WTC11 (cell line): Measurements from ENCODE around the gene SYNE3.

Experiments used
- ERG ChIP-seq: fragments of 250-450 bp; sonication (Bioruptor Pico); IDR thresholded peaks from 2 replicates; pipeline ENCODE4 v1.8.0; 2021; ENCODE audit warnings: mild to moderate bottlenecking
- ETV6 ChIP-seq: sonication (generic); formaldehyde crosslinking; IDR thresholded peaks from 2 replicates; pipeline ENCODE4 v1.8.1; 2022; ENCODE audit warnings: mild to moderate bottlenecking, missing genetic modification reagents
- MAX ChIP-seq: sonication (generic); formaldehyde crosslinking; IDR thresholded peaks from 2 replicates; pipeline ENCODE4 v1.8.0; 2022; ENCODE audit warnings: mild to moderate bottlenecking, missing genetic modification reagents
- MYBL2 ChIP-seq: sonication (generic); formaldehyde crosslinking; IDR thresholded peaks from 2 replicates; pipeline ENCODE4 v1.8.1; 2023; ENCODE audit warnings: mild to moderate bottlenecking, moderate library complexity, missing genetic modification reagents
- NR2C2 ChIP-seq: sonication (generic); formaldehyde crosslinking; IDR thresholded peaks from 2 replicates; pipeline ENCODE4 v1.8.0; 2022; ENCODE audit warnings: mild to moderate bottlenecking, missing genetic modification reagents
- TEAD4 ChIP-seq: sonication (generic); formaldehyde crosslinking; IDR thresholded peaks from 2 replicates; pipeline ENCODE4 v1.8.0; 2022; ENCODE audit warnings: mild to moderate bottlenecking, missing genetic modification reagents
- TF ChIP-seq, protein P1 (sequence below): fragments of 250-450 bp; sonication (Bioruptor Pico); IDR thresholded peaks from 2 replicates; pipeline ENCODE4 v1.9.0; 2021; ENCODE audit warnings: mild to moderate bottlenecking
- TF ChIP-seq, protein P2 (sequence below): fragments of 200-600 bp; IDR thresholded peaks from 2 replicates; pipeline ENCODE4 v1.8.0; 2022; ENCODE audit warnings: antibody characterized with exemption

- TF ChIP-seq, protein P1, sequence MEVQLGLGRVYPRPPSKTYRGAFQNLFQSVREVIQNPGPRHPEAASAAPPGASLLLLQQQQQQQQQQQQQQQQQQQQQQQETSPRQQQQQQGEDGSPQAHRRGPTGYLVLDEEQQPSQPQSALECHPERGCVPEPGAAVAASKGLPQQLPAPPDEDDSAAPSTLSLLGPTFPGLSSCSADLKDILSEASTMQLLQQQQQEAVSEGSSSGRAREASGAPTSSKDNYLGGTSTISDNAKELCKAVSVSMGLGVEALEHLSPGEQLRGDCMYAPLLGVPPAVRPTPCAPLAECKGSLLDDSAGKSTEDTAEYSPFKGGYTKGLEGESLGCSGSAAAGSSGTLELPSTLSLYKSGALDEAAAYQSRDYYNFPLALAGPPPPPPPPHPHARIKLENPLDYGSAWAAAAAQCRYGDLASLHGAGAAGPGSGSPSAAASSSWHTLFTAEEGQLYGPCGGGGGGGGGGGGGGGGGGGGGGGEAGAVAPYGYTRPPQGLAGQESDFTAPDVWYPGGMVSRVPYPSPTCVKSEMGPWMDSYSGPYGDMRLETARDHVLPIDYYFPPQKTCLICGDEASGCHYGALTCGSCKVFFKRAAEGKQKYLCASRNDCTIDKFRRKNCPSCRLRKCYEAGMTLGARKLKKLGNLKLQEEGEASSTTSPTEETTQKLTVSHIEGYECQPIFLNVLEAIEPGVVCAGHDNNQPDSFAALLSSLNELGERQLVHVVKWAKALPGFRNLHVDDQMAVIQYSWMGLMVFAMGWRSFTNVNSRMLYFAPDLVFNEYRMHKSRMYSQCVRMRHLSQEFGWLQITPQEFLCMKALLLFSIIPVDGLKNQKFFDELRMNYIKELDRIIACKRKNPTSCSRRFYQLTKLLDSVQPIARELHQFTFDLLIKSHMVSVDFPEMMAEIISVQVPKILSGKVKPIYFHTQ: no peak
- no peak for TF ChIP-seq ERG (CRISPR knock-in tag)
- no peak for TF ChIP-seq TEAD4
- no peak for TF ChIP-seq ETV6
- TF ChIP-seq, protein P2, sequence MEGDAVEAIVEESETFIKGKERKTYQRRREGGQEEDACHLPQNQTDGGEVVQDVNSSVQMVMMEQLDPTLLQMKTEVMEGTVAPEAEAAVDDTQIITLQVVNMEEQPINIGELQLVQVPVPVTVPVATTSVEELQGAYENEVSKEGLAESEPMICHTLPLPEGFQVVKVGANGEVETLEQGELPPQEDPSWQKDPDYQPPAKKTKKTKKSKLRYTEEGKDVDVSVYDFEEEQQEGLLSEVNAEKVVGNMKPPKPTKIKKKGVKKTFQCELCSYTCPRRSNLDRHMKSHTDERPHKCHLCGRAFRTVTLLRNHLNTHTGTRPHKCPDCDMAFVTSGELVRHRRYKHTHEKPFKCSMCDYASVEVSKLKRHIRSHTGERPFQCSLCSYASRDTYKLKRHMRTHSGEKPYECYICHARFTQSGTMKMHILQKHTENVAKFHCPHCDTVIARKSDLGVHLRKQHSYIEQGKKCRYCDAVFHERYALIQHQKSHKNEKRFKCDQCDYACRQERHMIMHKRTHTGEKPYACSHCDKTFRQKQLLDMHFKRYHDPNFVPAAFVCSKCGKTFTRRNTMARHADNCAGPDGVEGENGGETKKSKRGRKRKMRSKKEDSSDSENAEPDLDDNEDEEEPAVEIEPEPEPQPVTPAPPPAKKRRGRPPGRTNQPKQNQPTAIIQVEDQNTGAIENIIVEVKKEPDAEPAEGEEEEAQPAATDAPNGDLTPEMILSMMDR: no peak
- TF ChIP-seq MAX: no peak
- TF ChIP-seq NR2C2 (CRISPR knock-in tag): no peak
- TF ChIP-seq MYBL2 (CRISPR knock-in tag): no peak
These were observed 40.8 kb downstream of the SYNE3 start for GRCh38 chr14:95475540-95476240.
